ENCODE results near the gene LHPP. TPM values are rescaled to one million over a fixed set of nuclear protein-coding genes. Genes with fewer than 3 reads are reported as not detected.
"Not testable (repeated sequence)": the region's sequence is repeated elsewhere in the genome, so short reads cannot be mapped to it uniquely, and the experiment has no call there.

LHPP gene
- total and polyA plus RNA-seq, 8 donors = 12.2 to 26.8 (median 15.0) TPM

- no peak for ATAC-seq
- no peak overlapping the region for H3K27ac ChIP-seq
- no peaks in the 10 kb centered on the region for H3K4me1 ChIP-seq
- H3K27me3 ChIP-seq = no peaks in the 10 kb centered on the region
- H3K36me3 ChIP-seq = no peaks in the 10 kb centered on the region
- H3K9me3 ChIP-seq = no peaks in the 10 kb centered on the region
- no peak for TF ChIP-seq CTCF (IDR thresholded peaks at IDR 0.05)
- peak in 2 of 4 donors; percentile 21 to 25 for DNase-seq
- intact Hi-C loops (cut with DNase I) = no loop called here
- H3K4me3 ChIP-seq = no peak overlapping the region
Measured at GRCh38 chr10:124577651-124578050, 116.0 kb downstream of the LHPP start.

GRCh38 chr10:124578231-124579010 is 116.8 kb downstream of the LHPP start:
- ATAC-seq (peak; percentile 82), DNase-seq (peak in 2 of 4 donors; percentile 29 to 45)
- Histone ChIP-seq H3K4me1 (no peaks in the 10 kb centered on the region), H3K4me3 (no peak overlapping the region), H3K9me3 (no peaks in the 10 kb centered on the region), H3K27ac (no peak overlapping the region), H3K36me3 (no peaks in the 10 kb centered on the region), H3K27me3 (no peaks in the 10 kb centered on the region)
- intact Hi-C loops (cut with DNase I) = no loop called here
- no peak for TF ChIP-seq CTCF (IDR thresholded peaks at IDR 0.05)

- H3K27me3 ChIP-seq = no peaks in the 10 kb centered on the region
- no peak overlapping the region for H3K4me3 ChIP-seq
Measured at GRCh38 chr10:124579011-124579399, 117.4 kb downstream of the LHPP start.

GRCh38 chr10:124586142-124586541 is 124.5 kb downstream of the LHPP start:
- intact Hi-C loops (cut with DNase I) = no loop called here
- Histone ChIP-seq H3K27me3 (no peaks in the 10 kb centered on the region), H3K4me1 (peaks cover 0 to 9% of the 10 kb centered on the region in 2 donors), H3K9me3 (no peaks in the 10 kb centered on the region), H3K36me3 (no peaks in the 10 kb centered on the region), H3K4me3 (no peak overlapping the region), H3K27ac (no peak overlapping the region)
- ATAC-seq = no peak
- TF ChIP-seq CTCF (IDR thresholded peaks at IDR 0.05) = no peak
- no peak for DNase-seq

More at GRCh38 chr10:124579011-124579399, 117.4 kb downstream of the LHPP start:
- ATAC-seq = peak; percentile 62
- H3K36me3 ChIP-seq = no peaks in the 10 kb centered on the region
- DNase-seq = peak in 2 of 4 donors; percentile 28 to 69
- H3K9me3 ChIP-seq = no peaks in the 10 kb centered on the region
- H3K4me1 ChIP-seq = no peaks in the 10 kb centered on the region
- no peak for TF ChIP-seq CTCF (IDR thresholded peaks at IDR 0.05)
- intact Hi-C loops (cut with DNase I) = no loop called here
- H3K27ac ChIP-seq = no peak overlapping the region

- intact Hi-C loops (cut with DNase I) = no loop called here
- no peak for TF ChIP-seq CTCF (IDR thresholded peaks at IDR 0.05)
- DNase-seq (peak in 1 of 4 donors; percentile 63), ATAC-seq (no peak)
- H3K4me3 ChIP-seq = no peak overlapping the region
- no peaks in the 10 kb centered on the region for H3K27me3 ChIP-seq
- H3K36me3 ChIP-seq = no peaks in the 10 kb centered on the region
- H3K27ac ChIP-seq = no peak overlapping the region
- H3K4me1 ChIP-seq = peaks cover 0 to 9% of the 10 kb centered on the region in 2 donors
- H3K9me3 ChIP-seq = peaks cover 0 to 2% of the 10 kb centered on the region in 2 donors
Measured at GRCh38 chr10:124587811-124588211, 126.2 kb downstream of the LHPP start.

- DNase-seq = peak in 1 of 4 donors; percentile 53
- H3K4me1 ChIP-seq; H3K4me3 ChIP-seq; intact Hi-C loops (cut with DNase I); H3K36me3 ChIP-seq; ATAC-seq; H3K27ac ChIP-seq; H3K27me3 ChIP-seq; H3K9me3 ChIP-seq: not testable (repeated sequence)
Measured at GRCh38 chr10:124588341-124588735, 126.7 kb downstream of the LHPP start.

Data from left lung (tissue), 10 donors.